Measurements from ENCODE around the gene DCD.
"Not testable (repeated sequence)": the region's sequence is repeated elsewhere in the genome, so short reads cannot be mapped to it uniquely, and the experiment has no call there.

Gene DCD, protein sequence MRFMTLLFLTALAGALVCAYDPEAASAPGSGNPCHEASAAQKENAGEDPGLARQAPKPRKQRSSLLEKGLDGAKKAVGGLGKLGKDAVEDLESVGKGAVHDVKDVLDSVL

DNA sequence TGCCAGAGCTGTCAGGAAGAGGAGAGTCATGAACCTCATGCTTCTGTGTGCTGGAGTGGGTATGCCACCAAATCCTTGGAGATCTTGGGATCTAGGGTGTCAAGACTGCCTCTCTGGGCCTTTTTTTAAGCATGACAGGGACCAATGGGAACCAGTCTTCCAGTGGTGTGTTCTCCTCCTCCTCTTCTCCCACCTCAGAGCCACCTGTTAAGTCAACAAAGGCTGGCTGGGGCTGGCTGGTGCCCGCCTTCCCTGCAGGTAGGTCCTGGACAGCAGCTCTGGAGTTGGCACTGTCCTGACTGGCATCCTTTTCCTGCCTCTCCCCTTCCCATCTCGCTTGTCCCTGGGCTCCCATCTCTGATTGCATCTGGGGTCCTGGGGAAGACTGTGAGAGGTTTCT, at the start of gene DCD:
DCD (minus strand) TSS at position 101 of the 400 bp plus-strand sequence; CDS start at position 39, 62 bp downstream.
- DNase-seq (ENCODE audit: low spot score) = no peak

DNA sequence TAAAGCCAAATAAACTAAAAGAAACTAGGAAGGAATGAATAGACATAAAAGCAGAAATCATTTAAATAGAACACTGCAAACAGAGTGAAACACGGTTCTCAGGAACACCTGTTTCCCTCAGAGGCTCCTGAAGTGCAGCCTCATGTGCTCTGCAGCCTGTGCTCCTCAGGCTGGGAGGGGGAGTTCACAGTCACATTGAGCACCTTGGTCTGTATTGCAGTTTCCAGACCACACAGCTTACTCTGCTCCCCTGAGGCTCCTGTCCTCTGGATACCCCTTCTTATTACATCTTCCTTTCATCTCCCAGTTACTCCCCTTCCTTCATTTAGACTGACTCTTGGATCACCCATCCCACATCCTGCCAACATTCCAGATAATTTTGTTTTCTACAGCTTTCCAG, 49.7 kb upstream of the DCD start:
- DNase-seq (ENCODE audit: low spot score) = no peak

DNA sequence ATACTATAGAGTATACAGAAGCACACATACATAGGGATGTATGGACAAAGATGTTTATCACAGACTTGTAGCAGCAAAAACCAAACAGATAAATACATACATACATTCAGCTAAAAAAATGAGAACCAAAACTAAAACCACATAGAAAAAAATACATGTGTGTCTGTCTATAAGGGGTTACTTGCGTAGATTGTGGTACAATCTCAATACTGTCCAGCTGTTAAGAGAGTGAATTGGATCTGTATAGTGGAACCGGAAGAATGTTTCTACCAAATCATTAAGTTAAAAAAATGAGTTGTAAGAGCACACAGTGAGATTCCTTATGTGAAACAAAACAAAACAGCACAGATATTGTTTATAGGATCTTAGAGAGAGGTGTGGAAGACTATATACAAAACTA, 44.2 kb upstream of the DCD start:
- DNase-seq (ENCODE audit: low spot score) = no peak

DNA sequence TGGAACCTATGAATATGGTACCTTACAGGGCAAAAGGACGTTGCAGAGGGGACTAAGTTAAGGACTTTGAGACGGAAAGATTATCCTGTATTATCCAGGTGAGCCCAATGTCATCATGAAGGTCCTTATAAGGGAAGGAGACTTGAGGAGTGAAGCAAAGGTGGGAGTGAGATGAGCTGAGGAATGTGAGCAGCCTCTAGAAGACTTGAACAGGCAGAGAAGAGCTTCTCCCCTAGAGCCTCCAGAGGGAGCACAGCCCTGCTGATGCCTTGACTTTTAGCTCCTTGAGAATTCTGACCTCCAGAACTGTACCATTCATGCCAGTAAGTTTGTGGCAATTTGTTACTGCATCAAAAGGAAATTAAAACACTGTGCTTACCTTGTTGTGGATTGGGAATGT, 41.8 kb upstream of the DCD start:
- no peak for DNase-seq (ENCODE audit: low spot score)

DNA sequence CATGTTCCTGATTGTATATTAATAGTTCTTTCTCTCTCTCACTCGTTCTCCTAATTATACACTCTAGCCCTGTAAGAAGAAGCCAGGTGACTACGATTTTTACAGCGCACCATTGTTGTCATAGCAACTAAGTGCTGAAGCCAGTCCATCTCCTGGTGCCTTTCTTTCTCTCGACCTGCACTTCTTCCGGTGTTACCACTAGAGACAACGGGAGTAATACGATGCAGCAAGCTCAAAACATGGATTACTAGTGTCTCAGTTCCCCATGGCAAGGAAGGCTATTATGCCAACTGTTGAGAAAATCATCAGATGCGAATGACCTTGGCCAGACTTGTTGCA, 40.8 kb upstream of the DCD start:
- no peak for DNase-seq (ENCODE audit: low spot score)

DNA sequence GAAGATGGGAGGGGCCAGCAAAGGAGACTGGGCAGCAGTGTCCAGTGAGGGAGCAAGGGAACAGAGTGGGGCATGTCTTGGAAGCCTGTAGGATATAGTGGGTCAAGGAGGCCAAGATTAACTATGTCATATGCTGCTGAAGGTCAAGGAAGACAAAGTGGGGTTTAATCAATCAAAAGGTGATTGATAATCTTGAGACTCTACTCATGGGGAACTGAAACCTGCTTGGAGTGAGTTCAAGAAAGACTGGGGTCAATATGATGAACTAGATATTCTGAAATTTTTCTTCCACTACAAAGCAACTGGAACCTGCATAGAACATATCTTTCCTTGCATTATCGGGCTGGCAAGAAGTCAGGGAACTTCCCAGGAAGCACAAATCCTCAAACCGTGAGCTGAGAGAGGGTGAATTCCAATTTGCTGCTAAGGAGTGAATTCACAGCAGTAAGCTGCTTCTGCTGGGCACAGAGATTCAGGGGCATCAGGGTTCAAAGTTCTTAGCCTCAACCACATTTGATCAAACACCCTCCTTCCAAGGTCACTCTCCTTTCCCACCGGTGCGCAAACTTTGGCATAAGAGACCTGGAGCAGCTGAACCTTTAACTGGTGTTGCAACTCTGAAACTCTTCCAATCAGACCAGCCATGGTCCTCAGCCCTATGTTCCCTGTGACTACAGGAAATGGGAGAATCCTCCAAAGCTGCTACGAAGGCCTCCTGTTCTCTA, 40.3 kb upstream of the DCD start:
- DNase-seq (ENCODE audit: low spot score) = no peak

DNA sequence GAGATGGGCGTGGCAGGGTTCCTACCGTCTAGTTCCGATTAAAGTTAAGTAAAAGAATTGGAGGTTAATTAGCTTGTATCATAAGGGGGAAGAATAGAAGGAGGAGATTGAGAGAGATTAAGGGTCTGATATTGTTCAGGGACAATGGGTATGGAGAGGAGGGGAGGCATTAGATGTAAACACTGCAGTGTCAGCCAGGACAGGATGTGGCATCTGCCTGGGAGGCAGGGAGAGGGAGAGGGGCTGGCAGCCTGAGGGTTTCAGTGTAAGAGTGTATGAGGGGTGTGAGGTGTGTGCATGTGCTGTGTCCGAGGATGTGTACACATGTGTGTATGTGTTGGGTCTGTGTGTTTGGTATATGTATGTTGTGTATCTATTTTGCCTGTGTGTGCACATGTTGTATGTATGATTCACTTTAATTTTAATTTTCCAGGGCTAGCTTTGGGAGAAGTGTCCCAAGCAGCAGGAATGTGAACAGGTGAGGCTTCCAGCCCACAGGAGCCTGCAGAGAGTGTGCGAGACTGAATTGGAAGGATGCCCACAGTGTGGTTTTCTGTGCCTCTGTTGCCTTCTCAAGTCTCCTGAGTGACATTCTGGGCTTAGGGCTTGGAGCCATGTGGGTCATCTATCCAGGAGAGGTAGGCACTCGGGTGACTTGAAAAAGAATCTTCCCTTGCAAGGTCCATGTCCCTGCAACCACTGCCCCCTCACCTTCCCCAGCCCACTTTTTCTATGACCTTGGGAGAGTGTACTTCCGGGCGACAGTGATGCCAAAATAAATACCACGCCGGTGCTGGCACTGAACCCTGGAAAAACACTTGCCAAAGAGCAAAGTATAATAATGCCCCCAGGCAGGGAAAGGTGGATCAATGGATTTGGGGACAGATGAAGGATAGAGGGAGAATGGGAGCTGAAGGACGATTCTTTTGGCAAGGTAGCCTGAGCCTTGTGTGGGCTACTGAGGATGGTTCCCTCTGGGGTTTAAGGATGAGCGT, 36.8 kb upstream of the DCD start:
- DNase-seq (ENCODE audit: low spot score) = no peak

DNA sequence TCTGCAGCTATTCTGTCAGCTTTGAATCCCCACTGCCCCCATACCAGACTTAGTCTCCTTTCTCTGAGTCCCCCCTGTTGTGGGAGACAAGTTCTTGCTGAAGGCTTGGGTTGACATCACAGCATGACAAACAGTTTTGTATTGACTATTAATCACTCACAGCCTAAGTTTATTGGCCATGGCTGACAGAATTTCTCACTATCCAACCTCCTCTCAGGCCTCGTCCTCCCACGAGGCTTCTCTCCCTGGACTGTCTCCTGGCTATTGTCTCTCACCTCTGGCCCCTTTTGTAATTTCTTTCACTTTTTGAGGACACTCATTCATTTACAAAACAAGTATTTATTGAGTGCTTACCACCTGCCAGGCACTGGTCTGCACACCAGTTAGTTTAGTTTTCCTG, 35.2 kb upstream of the DCD start:
- no peak for DNase-seq (ENCODE audit: low spot score)

DNA sequence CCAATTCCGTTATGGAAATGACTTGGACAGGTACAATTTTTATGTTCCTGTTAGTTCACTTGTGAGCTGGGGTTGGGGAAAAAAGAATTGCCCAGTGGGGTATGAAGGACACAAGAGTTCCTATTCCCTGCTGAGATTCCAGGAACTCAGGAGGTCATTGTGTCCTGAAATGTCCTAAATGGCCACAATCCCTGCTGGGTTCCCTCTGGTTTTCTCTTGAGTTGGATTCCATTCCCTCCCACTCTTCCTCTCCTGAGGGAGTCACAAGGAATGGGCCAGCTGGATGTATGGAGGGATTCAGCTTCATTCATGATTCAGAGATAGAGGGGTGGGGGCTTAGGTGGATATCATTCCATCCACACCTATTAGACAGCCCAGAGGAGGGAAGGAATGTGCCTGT, 34.5 kb upstream of the DCD start:
- DNase-seq (ENCODE audit: low spot score) = no peak

DNA sequence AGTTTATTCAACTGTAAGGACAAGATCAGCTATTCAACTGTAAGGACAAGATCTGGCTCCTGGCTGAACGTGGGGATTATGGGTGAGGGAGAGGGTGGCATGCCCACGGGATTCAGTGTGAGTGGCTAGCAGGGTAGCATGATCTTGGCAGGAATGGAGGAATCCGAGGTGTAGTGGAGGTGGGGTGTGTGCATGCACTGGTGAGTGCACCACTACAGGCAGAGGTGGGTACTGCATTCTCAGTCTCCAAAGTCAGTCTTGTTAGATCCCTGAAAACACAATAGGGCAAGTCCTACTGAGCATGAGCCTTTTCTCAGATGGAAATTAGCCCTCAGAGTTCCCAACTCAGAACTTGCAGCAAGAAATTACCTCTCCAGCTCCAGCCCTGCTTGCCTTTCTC, 32.2 kb upstream of the DCD start:
- peak; percentile 56 for DNase-seq (ENCODE audit: low spot score)

DNA sequence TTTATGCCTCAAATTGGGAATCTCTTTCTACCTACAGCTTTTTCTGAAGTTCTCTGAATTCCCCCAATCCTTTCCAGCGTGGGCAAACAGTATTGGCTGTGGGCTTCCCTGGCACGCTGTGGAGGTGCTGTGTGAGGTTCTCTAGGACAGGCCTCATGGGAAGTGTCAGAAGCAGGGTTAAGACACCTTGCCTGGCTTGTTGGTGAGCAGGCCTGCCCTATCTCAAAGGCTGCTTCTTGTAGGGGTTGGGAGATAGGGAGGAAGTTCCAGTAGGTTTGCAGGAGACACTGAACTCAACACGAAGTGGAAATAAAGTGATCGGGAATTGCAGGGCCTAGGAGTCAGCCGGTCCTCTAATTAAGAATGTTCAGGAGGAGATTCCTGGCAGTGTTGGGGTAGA, 30.0 kb upstream of the DCD start:
- no peak for DNase-seq (ENCODE audit: low spot score)

DNA sequence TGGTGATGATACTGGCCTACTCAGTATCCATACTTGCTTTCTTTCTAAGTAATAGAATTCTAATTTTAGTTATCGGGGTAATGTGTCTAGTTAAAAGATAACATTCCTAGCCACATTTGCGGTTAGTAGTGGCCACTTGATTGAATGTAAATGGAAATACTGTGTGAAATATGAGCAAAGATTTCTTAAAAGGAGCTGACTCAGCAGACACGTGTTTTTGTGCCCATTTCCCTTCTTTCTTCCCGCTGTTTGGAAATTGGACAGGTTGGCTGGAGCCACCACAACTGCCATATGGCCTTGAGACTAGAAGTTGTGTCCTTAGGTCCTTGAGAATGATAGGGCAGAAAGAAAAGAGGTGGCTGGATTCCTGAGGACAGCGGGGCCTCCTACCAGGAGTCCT, 19.8 kb upstream of the DCD start:
- DNase-seq (ENCODE audit: low spot score) = no peak

DNA sequence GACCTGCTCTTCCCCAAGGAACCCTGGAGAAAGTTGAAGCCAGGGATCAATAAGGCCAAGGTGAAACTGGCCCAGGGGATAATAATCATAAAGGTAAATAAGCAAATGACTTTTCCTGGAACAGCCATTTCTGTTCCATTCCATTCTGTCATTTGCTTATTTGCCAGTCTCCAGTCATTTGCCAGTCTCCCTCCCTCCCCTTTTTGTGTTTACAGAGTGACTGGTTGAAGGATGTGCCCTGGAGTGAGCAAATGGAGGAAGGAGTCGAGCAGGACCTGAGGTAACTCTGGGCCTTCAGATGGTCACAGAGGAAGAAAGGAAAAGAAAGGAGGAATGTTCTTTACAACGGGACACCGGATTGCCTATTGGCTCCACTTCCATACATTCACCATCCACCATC, 17.8 kb upstream of the DCD start:
- DNase-seq (ENCODE audit: low spot score) = no peak

DNA sequence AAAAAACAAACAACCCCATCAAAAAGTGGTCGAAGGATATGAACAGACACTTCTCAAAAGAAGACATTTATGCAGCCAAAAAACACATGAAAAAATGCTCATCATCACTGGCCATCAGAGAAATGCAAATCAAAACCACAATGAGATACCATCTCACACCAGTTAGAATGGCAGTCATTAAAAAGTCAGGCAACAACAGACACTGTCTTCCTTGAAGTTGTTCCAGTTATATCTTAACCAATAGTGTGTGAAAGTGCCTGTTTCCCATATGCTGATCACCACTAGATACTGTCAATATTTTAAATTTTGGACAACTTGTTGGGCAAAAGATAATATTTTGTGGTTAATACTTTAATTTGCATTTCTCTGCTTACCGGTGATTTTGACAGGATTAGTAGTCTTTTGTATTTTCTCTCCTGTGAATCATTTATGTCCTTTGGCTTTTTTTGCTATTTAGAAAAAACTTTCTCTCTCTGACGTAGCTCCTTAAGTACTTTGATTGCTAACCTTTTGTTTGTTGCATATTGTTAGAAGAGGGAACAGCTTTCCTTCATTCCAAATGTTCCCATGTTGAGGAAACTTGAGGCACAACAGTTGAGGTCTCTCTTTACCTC, 17.0 kb upstream of the DCD start:
- not testable (repeated sequence) for DNase-seq (ENCODE audit: low spot score)

DNA sequence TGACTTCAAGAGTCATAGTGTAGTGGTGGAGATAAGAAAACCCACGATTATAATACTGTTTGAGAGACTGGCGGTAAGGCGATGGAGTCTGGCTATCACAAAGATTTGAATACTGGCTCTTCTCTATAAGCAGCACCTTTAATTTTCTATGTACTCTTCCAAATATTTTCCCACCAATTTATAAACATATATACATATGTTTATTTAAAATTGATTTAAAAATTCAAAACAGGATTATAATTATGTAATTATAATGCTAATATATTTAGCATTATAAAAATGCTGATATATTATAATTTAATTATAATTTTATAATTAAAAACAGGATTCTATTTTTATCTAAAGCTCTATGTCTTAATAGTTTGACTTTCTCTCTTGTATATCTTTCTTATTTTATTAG, 15.4 kb upstream of the DCD start:
- no peak for DNase-seq (ENCODE audit: low spot score)

DNA sequence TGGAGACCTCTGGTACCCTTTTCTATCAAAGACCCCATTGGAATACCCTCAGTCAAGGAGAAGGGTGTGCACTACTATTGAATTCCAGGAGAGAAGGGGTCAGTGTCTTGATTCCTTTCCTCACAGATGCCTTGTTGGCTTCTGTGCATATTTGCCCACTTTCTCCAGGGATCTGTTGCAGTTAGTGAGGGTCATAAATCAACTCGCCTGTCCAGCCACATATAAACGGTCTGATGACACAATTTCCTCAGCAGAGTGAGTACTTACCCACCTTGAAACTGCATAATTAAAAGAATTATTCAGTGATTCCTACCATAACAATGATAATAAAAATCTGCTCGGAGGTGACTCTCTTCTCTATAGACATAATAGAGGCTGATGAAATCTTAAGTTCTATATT, 13.9 kb upstream of the DCD start:
- DNase-seq (ENCODE audit: low spot score) = no peak

DNA sequence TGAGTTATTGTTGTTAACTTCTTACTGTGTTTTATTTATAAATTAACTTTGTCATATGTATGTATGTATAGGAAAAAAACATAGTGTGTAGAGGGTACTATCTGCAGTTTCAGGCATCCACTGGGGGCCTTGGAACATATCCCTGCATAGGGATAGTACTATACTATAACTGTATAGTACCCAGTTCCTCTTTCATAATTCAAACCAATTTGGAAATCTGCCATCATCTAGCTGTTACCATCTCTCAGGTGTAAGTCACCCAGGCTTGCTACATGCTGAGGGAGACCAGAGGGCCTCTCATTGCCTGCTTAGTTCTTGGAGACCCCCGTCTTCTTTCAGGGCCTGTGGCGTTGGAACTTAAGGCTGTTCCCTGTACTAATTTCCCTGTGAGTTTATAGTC, 12.9 kb upstream of the DCD start:
- no peak for DNase-seq (ENCODE audit: low spot score)

DNA sequence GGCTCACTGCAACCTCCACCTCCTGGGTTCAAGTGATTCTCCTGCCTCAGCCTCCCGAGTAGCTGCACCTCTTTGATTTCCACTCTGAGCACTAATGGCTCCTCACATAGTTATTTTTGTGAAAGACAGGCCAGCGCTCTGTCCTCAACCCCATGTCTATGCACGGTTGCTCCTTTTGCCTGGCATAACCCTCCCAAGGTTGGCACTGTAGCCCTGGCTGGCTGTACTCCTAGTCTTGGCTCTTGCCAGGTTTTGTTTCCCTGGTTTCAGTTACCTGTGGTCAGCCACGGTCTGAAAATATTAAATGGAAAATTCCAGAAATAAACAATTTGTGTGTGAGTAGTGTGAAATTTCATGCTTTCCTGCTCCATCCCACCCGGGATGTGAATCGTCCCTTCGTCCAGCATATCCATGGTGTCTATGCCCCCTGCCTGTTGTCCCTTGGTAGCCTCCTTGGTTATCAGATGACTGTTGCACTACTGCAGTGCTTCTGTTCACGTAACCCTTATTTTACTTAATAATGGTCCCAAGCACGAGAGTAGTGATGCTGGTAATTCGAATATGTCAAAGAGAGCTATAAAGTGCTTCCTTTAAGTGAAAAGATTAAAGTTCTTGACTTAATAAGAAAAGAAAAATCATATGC, 12.3 kb upstream of the DCD start:
- no peak for DNase-seq (ENCODE audit: low spot score)

DNA sequence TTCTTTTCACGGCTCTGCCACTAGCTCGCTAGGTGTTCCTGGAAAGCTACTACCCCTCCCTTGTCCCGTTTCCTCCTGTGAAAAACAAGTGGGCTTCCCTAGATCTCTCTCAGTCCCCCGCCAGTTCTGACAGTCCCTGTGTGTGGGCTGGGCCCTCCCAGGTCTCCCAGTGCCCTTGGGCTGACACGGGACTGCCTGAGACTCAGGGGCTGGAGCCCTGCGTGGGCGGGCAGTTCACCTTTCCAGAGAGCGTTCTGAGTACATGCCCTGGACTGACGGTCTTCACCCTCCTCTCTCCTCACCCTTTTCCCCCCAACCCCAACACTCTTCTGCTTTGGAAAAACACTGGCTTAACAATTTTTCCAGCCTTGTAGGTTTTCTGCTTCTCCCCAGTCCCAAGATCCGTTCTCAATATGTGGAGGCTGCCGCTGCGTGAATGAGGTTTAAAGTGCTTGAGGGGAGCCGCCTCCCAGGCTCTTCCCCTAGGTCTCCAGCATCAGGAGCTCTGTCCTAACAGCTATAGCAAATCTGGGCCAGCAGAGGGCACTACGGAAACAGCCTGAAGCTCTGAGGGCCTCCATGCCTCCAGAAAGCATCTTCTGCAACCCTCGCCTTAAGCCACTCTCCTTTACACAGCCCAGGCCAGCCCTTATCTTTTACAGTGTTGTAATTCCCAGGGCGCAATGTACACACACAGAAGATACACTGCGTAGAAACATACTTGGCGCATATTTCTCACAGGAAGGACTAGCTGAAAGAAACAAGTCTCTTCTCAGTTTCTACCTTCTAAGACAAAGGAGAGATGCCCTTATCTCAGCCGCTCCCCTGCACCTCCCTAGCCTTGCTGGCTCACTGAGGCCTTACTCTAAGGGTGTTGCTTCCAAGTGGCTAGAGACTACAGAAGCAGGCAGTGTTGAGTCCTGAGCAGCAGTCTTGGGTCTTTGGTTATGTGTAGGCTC, 10.4 kb upstream of the DCD start:
- peak; percentile 65 for DNase-seq (ENCODE audit: low spot score)

DNA sequence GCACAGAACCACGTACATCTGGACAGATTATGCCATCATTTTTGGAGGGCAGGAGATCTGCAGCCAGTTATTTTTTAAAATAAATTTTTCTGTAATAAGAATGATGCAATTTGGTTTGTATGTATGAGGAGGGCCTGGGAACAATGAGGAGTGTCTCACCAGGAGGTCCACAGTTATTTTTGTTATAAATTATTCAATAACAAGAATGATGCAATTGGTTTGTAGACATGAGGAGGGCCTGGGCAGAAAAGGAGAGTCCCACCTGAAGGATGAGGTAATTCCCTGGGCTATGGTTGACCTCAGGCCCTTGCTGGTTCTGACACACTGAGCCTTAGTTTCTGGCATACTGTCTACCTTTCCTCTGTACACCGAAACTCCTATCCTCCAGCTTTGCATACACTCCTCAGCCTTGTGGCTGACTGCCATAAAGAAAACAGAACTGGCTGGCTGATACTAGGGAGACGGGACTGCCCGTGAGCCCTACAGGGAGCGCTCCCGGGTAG, 9.0 kb upstream of the DCD start:
- no peak for DNase-seq (ENCODE audit: low spot score)

DNA sequence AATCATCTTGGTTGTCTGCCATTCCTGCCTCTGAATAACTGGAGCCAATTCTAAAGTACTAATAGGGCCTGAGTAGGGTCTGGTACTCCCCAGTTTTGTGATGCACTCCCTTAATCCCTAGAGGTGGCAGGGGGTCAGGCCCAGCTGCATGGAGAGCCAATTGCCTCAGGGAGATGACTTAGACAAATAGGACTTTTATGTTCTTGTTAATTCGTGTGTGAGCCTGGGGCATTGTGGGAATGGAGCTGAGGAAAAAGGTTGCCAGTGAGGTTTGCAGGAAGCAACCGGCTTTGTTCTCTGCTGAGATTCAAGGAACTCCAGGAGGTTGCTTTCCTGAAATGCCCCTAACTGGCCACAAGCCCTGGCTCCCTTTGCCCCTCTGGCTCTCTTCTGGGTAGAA, 6.8 kb upstream of the DCD start:
- no peak for DNase-seq (ENCODE audit: low spot score)

All from HuH-7 (cell line).